Left ventricle myocardium inferior (tissue), 1 donor: Measurements from ENCODE around the gene VPS37B. TPM values are rescaled to one million over a fixed set of nuclear protein-coding genes. Genes with fewer than 3 reads are reported as not detected.
A peak's percentile ranks its signal among the peaks of the same experiment; 100 is the strongest.
"Not testable (repeated sequence)": the region's sequence is repeated elsewhere in the genome, so short reads cannot be mapped to it uniquely, and the experiment has no call there.

Experiments
- DNase-seq: peaks from one replicate; pipeline ENCODE4 v3.0.0-alpha.2; 2020
- H3K27ac ChIP-seq: fragments of 200-600 bp; replicated peaks from 2 replicates; pipeline ENCODE4 v1.8.0; 2021
- H3K27me3 ChIP-seq: fragments of 200-600 bp; 2 replicates; pipeline ENCODE4 v1.8.0; 2021; ENCODE audit warnings: low read depth
- H3K36me3 ChIP-seq: fragments of 200-600 bp; 2 replicates; pipeline ENCODE4 v1.8.0; 2021
- H3K4me1 ChIP-seq: fragments of 200-600 bp; 2 replicates; pipeline ENCODE4 v1.8.0; 2021
- H3K4me3 ChIP-seq: fragments of 200-600 bp; 2 replicates; pipeline ENCODE4 v1.8.0; 2021; ENCODE audit warnings: mild to moderate bottlenecking, moderate library complexity
- H3K9me3 ChIP-seq: fragments of 200-600 bp; replicated peaks from 2 replicates; pipeline ENCODE4 v1.8.0; 2021
- CTCF ChIP-seq: fragments of 200-600 bp; IDR thresholded peaks from 2 replicates; pipeline ENCODE4 v1.8.0; 2021; ENCODE audit warnings: antibody characterized with exemption, mild to moderate bottlenecking, borderline replicate concordance
- intact Hi-C: fragments of 100-400 bp; cut with micrococcal nuclease; formaldehyde crosslinking; loops from one replicate; pipeline ENCODE4 v1.11.0; 2022
- total RNA-seq: library from RNA; stranded (reverse); fragmentation: NEBNext Ultra II Directional; extraction: Animal tissue kit (Norgen Biotek cat#: 25700); gene quantifications from one replicate; pipeline ENCODE4 v1.2.1, GENCODE V29; 2021
- donor health status: DM: no; HTN: yes; CAD: no; lungs with severe emphysema.

The VPS37B gene
- total RNA-seq, 1 donor from 2014 or later: 13.3 TPM

GRCh38 chr12:122918827-122919226, 22.9 kb upstream of the VPS37B start:
- no peak for TF ChIP-seq CTCF
- intact Hi-C loops: no loop called here

DNA sequence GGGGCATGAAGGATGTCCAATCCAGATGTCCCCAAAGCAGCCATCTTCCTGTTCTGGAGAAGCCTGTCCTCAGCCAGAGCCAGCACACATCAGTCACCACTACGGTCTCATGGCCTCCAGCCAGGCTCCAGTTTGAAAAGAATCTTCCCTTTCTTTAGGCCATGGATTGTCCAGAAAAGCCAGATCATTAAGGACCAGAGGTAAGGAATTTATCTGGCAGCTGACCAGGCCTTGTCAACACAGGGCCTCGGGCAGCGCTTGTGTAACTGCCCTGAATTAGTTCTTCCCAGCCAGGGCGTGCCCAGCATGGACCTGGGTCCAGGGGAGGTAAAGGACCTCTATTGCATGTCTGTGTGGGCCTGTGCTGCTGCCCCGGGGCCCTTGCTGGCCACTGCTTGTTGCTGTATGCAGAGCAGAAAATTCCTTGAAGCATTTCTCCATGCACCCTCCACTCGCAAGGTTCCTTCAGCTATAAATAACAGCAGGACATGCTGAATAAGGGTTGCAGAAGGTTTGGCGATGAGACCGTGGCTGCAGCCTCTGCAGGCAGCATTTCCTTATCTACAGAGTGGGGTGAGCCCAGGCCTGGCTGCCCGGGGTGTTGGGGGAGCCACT, 21.7 kb upstream of the VPS37B start:
- peak; percentile 56 for DNase-seq
- Histone ChIP-seq H3K27me3 (no peaks in the 10 kb centered on the region), H3K4me1 (peaks cover 24% of the 10 kb centered on the region), H3K4me3 (no peak overlapping the region), H3K27ac (peak overlapping the region; percentile 84), H3K9me3 (no peaks in the 10 kb centered on the region), H3K36me3 (no peaks in the 10 kb centered on the region)
- no peak for TF ChIP-seq CTCF
- intact Hi-C loops: no loop called here

More at GRCh38 chr12:122918827-122919226, 22.9 kb upstream of the VPS37B start:
- DNase-seq: no peak
- H3K4me3 ChIP-seq: no peak overlapping the region
- H3K9me3 ChIP-seq: no peaks in the 10 kb centered on the region
- peak overlapping the region; percentile 84 for H3K27ac ChIP-seq
- H3K4me1 ChIP-seq: peaks cover 24% of the 10 kb centered on the region
- no peaks in the 10 kb centered on the region for H3K27me3 ChIP-seq
- no peaks in the 10 kb centered on the region for H3K36me3 ChIP-seq

- Histone ChIP-seq H3K4me3 (no peak overlapping the region), H3K27me3 (no peaks in the 10 kb centered on the region), H3K27ac (peak overlapping the region; percentile 89), H3K36me3 (no peaks in the 10 kb centered on the region), H3K4me1 (peaks cover 20% of the 10 kb centered on the region), H3K9me3 (no peaks in the 10 kb centered on the region)
- DNase-seq: peak; percentile 54
- no peak for TF ChIP-seq CTCF
- intact Hi-C loops: no loop called here
These were observed 13.7 kb upstream of the VPS37B start for GRCh38 chr12:122909442-122910288.

GRCh38 chr12:122908915-122909314, 13.0 kb upstream of the VPS37B start:
- no peak for TF ChIP-seq CTCF
- DNase-seq: no peak
- H3K4me1 ChIP-seq: peaks cover 20% of the 10 kb centered on the region
- H3K27ac ChIP-seq: peak overlapping the region; percentile 89
- H3K27me3 ChIP-seq: no peaks in the 10 kb centered on the region
- H3K36me3 ChIP-seq: no peaks in the 10 kb centered on the region
- H3K9me3 ChIP-seq: no peaks in the 10 kb centered on the region
- intact Hi-C loops: no loop called here
- no peak overlapping the region for H3K4me3 ChIP-seq

- H3K4me3 ChIP-seq, intact Hi-C loops, H3K27ac ChIP-seq, H3K36me3 ChIP-seq, H3K9me3 ChIP-seq, DNase-seq, H3K27me3 ChIP-seq: not testable (repeated sequence)
- peaks cover 32% of the 10 kb centered on the region for H3K4me1 ChIP-seq
These were observed 9.3 kb upstream of the VPS37B start for GRCh38 chr12:122905258-122905657.

- Histone ChIP-seq H3K27me3 (no peaks in the 10 kb centered on the region), H3K36me3 (no peaks in the 10 kb centered on the region), H3K9me3 (no peaks in the 10 kb centered on the region), H3K27ac (no peak overlapping the region), H3K4me3 (no peak overlapping the region), H3K4me1 (peaks cover 19% of the 10 kb centered on the region)
- no peak for DNase-seq
- TF ChIP-seq CTCF: no peak
- intact Hi-C loops: no loop called here
These were observed 7.7 kb upstream of the VPS37B start for GRCh38 chr12:122903693-122904034.
